Measurements from ENCODE around the gene PLEKHG3. TPM values are rescaled to one million over a fixed set of nuclear protein-coding genes. Genes with fewer than 3 reads are reported as not detected.

PLEKHG3 gene
- polyA plus RNA-seq, 12 donors: 17.7 to 58.0 (median 21.5) TPM; not detected in 1

GRCh38 chr14:64777461-64777860, 73.2 kb downstream of the PLEKHG3 start:
- DNase-seq: no peak

GRCh38 chr14:64778104-64778754, 74.0 kb downstream of the PLEKHG3 start:
- no peak for DNase-seq

GRCh38 chr14:64779472-64779871, 75.2 kb downstream of the PLEKHG3 start:
- no peak for DNase-seq

GRCh38 chr14:64782196-64782595, 78.0 kb downstream of the PLEKHG3 start:
- DNase-seq: no peak

- no peak for DNase-seq
Observed at GRCh38 chr14:64784006-64784405, 79.8 kb downstream of the PLEKHG3 start.

- DNase-seq: no peak
Observed at GRCh38 chr14:64786296-64787149, 82.3 kb downstream of the PLEKHG3 start.

GRCh38 chr14:64787619-64788018, 83.4 kb downstream of the PLEKHG3 start:
- DNase-seq: no peak

- no peak for DNase-seq
Observed at GRCh38 chr14:64788706-64789105, 84.5 kb downstream of the PLEKHG3 start.

- DNase-seq: no peak
Observed at GRCh38 chr14:64789696-64790095, 85.5 kb downstream of the PLEKHG3 start.

- no peak for DNase-seq
Observed at GRCh38 chr14:64790478-64790877, 86.3 kb downstream of the PLEKHG3 start.

GRCh38 chr14:64792231-64792630, 88.0 kb downstream of the PLEKHG3 start:
- no peak for DNase-seq

GRCh38 chr14:64792871-64793560, 88.8 kb downstream of the PLEKHG3 start:
- no peak for DNase-seq

GRCh38 chr14:64795211-64795610, 91.0 kb downstream of the PLEKHG3 start:
- no peak for DNase-seq

- DNase-seq: no peak
Observed at GRCh38 chr14:64795921-64796320, 91.7 kb downstream of the PLEKHG3 start.

- DNase-seq: no peak
Observed at GRCh38 chr14:64796369-64796768, 92.1 kb downstream of the PLEKHG3 start.

- DNase-seq: no peak
Observed at GRCh38 chr14:64799555-64799954, 95.3 kb downstream of the PLEKHG3 start.

Other genes with a start within 250 kb of the PLEKHG3 start
- gene AKAP5, start 238.9 kb upstream of the PLEKHG3 start, polyA plus RNA-seq (ENCODE audit: insufficient read length in 12 of 12): 1 to 10 TPM in 2 of 12 donors, under 1 TPM in 9, not detected in 1; 0.29 to 1.5 (median 0.61) TPM
- 10 to 100 TPM in 3 of 12 donors, 1 to 10 TPM in 8, not detected in 1; 5.6 to 16.7 (median 8.6) TPM for gene ZBTB25, start 200.6 kb upstream of the PLEKHG3 start, polyA plus RNA-seq (ENCODE audit: insufficient read length in 12 of 12)
- gene ZBTB1, start 199.7 kb upstream of the PLEKHG3 start, polyA plus RNA-seq (ENCODE audit: insufficient read length in 12 of 12): 10 to 100 TPM in 11 of 12 donors, not detected in 1; 23.9 to 61.7 (median 36.9) TPM
- 1 to 10 TPM in 11 of 12 donors, not detected in 1; 3.0 to 8.8 (median 6.0) TPM for gene HSPA2, start 163.7 kb upstream of the PLEKHG3 start, polyA plus RNA-seq (ENCODE audit: insufficient read length in 12 of 12)
- gene PPP1R36, start 154.5 kb upstream of the PLEKHG3 start, polyA plus RNA-seq (ENCODE audit: insufficient read length in 12 of 12): under 1 TPM in 8 of 12 donors, not detected in 4; 0.24 to 0.73 (median 0.39) TPM
- gene SPTB, start 175.5 kb downstream of the PLEKHG3 start, polyA plus RNA-seq (ENCODE audit: insufficient read length in 12 of 12): 100 to 1,000 TPM in 10 of 12 donors, 10 to 100 TPM in 2; 51.9 to 666 (median 148) TPM
- 10 to 100 TPM in 11 of 12 donors, not detected in 1; 29.4 to 53.6 (median 46.2) TPM for gene CHURC1, start 210.0 kb downstream of the PLEKHG3 start, polyA plus RNA-seq (ENCODE audit: insufficient read length in 12 of 12)
- gene GPX2, start 238.3 kb downstream of the PLEKHG3 start, polyA plus RNA-seq (ENCODE audit: insufficient read length in 12 of 12): under 1 TPM in 10 of 12 donors, not detected in 2; 0.22 to 0.60 (median 0.35) TPM